ENCODE measurements around the gene ACP5.
A peak's percentile ranks its signal among the peaks of the same experiment; 100 is the strongest.

The ACP5 gene

GRCh38 chr19:11530432-11530831 lies 47.0 kb downstream of the ACP5 start:
- H3K4me2 ChIP-seq (ENCODE audit: low read length) = no peak overlapping the region

GRCh38 chr19:11528551-11529341 lies 48.7 kb downstream of the ACP5 start, which contains the start of gene ECSIT:
TSS of gene ECSIT (minus strand) at chr19:11529134. CDS start at chr19:11519170, 9,964 bp downstream.
- Histone ChIP-seq H3F3A (ENCODE audit: control insufficient read depth, insufficient read depth) (peaks cover 3% of the 10 kb centered on the region; the same call in 1 of the 2 replicates), H3K4me1 (ENCODE audit: control insufficient read depth, low read length) (peaks cover 16% of the 10 kb centered on the region), H3K79me2 (ENCODE audit: control insufficient read depth, low read length) (peaks cover 34% of the 10 kb centered on the region), H3K36me3 (ENCODE audit: control insufficient read depth, low read length) (peaks cover 5% of the 10 kb centered on the region; the same call in 1 of the 2 replicates), H3K9me3 (ENCODE audit: control insufficient read depth, insufficient read depth, low read length) (no peaks in the 10 kb centered on the region), H3K27me3 (ENCODE audit: control insufficient read depth, low read length) (no peaks in the 10 kb centered on the region), H3K4me2 (ENCODE audit: low read length) (peak within 1 kb of the TSS; percentile 79), H4K20me1 (ENCODE audit: control insufficient read depth, insufficient read depth, low read depth, low read length) (no peaks in the 10 kb centered on the region), H3K9me2 (replicated peaks; ENCODE audit: control insufficient read depth, low read length) (no peaks in the 10 kb centered on the region), H3K27ac (ENCODE audit: low read depth, low read length) (peak within 1 kb of the TSS; percentile 50), H3K4me3 (ENCODE audit: low read length) (peak within 1 kb of the TSS; percentile 83)
- no peak for TF ChIP-seq CTCF (IDR thresholded peaks at IDR 0.05; ENCODE audit: low read depth, low read length, poor library complexity, severe bottlenecking)

More at GRCh38 chr19:11530432-11530831, 47.0 kb downstream of the ACP5 start:
- no peaks in the 10 kb centered on the region for H4K20me1 ChIP-seq (ENCODE audit: control insufficient read depth, insufficient read depth, low read depth, low read length)
- no peak overlapping the region for H3K4me3 ChIP-seq (ENCODE audit: low read length)
- H3K9me3 ChIP-seq (ENCODE audit: control insufficient read depth, insufficient read depth, low read length) = no peaks in the 10 kb centered on the region
- H3K9me2 ChIP-seq (replicated peaks; ENCODE audit: control insufficient read depth, low read length) = no peaks in the 10 kb centered on the region
- peaks cover 14% of the 10 kb centered on the region for H3F3A ChIP-seq (ENCODE audit: control insufficient read depth, insufficient read depth)
- peaks cover 32% of the 10 kb centered on the region for H3K4me1 ChIP-seq (ENCODE audit: control insufficient read depth, low read length)
- H3K27ac ChIP-seq (ENCODE audit: low read depth, low read length) = no peak overlapping the region
- TF ChIP-seq CTCF (IDR thresholded peaks at IDR 0.05; ENCODE audit: low read depth, low read length, poor library complexity, severe bottlenecking) (peak; percentile 30), EZH2phosphoT487 (IDR thresholded peaks at IDR 0.05; ENCODE audit: borderline replicate concordance, low read length) (no peak)
- peaks cover 5% of the 10 kb centered on the region; the same call in 1 of the 2 replicates for H3K36me3 ChIP-seq (ENCODE audit: control insufficient read depth, low read length)
- no peaks in the 10 kb centered on the region for H3K27me3 ChIP-seq (ENCODE audit: control insufficient read depth, low read length)
- H3K79me2 ChIP-seq (ENCODE audit: control insufficient read depth, low read length) = peaks cover 30% of the 10 kb centered on the region

Measured in DOHH2 (cell line).